Measurements from ENCODE around the gene PIK3C2G.

DNA sequence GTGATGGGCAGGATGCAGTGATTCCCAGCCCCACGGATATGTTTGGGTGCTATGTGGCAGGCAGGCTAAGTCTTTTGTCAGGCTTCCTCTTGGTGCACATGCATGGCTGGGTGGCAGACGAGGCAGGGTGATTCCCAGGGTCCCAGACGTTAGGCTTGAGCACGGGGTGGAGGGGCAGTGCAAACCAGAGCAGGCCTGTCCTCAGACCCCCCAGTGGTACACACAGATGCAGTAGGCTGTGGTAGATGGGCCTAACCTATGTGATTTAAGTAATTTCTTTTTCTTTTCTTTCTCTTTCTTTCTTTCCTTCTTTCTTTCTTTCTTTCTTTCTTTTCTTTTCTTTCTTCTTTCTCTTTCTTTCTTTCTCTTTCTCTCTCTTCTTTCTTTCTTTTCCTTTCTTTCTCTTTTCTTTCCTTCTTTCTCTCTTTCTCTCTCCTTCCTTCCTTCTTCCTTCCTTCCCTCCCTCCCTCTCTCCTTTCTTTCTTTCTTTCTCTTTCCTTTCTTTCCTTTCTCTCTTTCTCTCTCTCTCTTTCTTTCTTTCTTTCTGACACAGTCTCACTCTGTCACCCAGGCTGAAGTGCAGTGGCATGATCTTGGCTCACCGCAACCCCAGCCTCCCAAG lies 41.6 kb downstream of the PIK3C2G start:
- TF ChIP-seq, protein P1, sequence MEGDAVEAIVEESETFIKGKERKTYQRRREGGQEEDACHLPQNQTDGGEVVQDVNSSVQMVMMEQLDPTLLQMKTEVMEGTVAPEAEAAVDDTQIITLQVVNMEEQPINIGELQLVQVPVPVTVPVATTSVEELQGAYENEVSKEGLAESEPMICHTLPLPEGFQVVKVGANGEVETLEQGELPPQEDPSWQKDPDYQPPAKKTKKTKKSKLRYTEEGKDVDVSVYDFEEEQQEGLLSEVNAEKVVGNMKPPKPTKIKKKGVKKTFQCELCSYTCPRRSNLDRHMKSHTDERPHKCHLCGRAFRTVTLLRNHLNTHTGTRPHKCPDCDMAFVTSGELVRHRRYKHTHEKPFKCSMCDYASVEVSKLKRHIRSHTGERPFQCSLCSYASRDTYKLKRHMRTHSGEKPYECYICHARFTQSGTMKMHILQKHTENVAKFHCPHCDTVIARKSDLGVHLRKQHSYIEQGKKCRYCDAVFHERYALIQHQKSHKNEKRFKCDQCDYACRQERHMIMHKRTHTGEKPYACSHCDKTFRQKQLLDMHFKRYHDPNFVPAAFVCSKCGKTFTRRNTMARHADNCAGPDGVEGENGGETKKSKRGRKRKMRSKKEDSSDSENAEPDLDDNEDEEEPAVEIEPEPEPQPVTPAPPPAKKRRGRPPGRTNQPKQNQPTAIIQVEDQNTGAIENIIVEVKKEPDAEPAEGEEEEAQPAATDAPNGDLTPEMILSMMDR (IDR thresholded peaks at IDR 0.05), result no peak
- TF ChIP-seq POLR2A (IDR thresholded peaks at IDR 0.05), result no peak

Data from lower leg skin (tissue), 3 donors.